Thyroid gland (tissue), 4 donors: Measurements from ENCODE around the gene GRM6.

Experiments used
- POLR2A ChIP-seq, 2 donors: fragments of 450-650 bp; IDR thresholded peaks; one replicate each; pipeline ENCODE4 v1.6.1; 2017; ENCODE audit warnings: antibody characterized with exemption in 2 of 2, mild to moderate bottlenecking in 2 of 2, moderate library complexity in 1 of 2
- TF ChIP-seq, protein P1 (sequence below), 6 experiments: fragments of 200-600 bp in 3 of 6; fragments of 450-650 bp in 3 of 6; sonication (generic) in 3 of 6; IDR thresholded peaks; one replicate each; pipeline ENCODE4 v1.5.1; 2016 to 2019; ENCODE audit warnings: antibody characterized with exemption in 6 of 6, mild to moderate bottlenecking in 2 of 6, inconsistent platforms in 1 of 6, moderate library complexity in 1 of 6

GRCh38 chr5:178992291-178992895, 2.7 kb downstream of the GRM6 start:
- TF ChIP-seq, protein P1, sequence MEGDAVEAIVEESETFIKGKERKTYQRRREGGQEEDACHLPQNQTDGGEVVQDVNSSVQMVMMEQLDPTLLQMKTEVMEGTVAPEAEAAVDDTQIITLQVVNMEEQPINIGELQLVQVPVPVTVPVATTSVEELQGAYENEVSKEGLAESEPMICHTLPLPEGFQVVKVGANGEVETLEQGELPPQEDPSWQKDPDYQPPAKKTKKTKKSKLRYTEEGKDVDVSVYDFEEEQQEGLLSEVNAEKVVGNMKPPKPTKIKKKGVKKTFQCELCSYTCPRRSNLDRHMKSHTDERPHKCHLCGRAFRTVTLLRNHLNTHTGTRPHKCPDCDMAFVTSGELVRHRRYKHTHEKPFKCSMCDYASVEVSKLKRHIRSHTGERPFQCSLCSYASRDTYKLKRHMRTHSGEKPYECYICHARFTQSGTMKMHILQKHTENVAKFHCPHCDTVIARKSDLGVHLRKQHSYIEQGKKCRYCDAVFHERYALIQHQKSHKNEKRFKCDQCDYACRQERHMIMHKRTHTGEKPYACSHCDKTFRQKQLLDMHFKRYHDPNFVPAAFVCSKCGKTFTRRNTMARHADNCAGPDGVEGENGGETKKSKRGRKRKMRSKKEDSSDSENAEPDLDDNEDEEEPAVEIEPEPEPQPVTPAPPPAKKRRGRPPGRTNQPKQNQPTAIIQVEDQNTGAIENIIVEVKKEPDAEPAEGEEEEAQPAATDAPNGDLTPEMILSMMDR (IDR thresholded peaks at IDR 0.05): no peak
- no peak for TF ChIP-seq POLR2A (IDR thresholded peaks at IDR 0.05)
